Nephron progenitor cell (in vitro differentiated cells): ENCODE data around the gene CHAT.

Source experiments
- DNase-seq: peaks from one replicate; pipeline ENCODE4 v3.0.0; 2021
- H3K27ac Mint-ChIP-seq: 2 replicates; pipeline ENCODE4 v1.8.0; 2021; ENCODE audit warnings: mild to moderate bottlenecking, moderate library complexity, mixed read lengths
- H3K27me3 Mint-ChIP-seq: 2 replicates; pipeline ENCODE4 v1.8.0; 2021; ENCODE audit warnings: mild to moderate bottlenecking, low read depth, mixed read lengths; ENCODE audit not compliant: poor library complexity
- H3K36me3 Mint-ChIP-seq: 2 replicates; pipeline ENCODE4 v1.8.0; 2021; ENCODE audit warnings: low read depth, mixed read lengths
- H3K4me1 Mint-ChIP-seq: 2 replicates; pipeline ENCODE4 v1.8.0; 2021; ENCODE audit warnings: mixed read lengths
- H3K4me3 Mint-ChIP-seq: 2 replicates; pipeline ENCODE4 v1.8.0; 2021; ENCODE audit warnings: mild to moderate bottlenecking, moderate library complexity, mixed read lengths
- H3K9me3 Mint-ChIP-seq: 2 replicates; pipeline ENCODE4 v1.8.0; 2021; ENCODE audit warnings: mild to moderate bottlenecking, moderate library complexity, mixed read lengths
- TF ChIP-seq, protein P1 (sequence below): fragments of 200-600 bp; sonication (generic); IDR thresholded peaks from 2 replicates; pipeline ENCODE4 v1.5.0; 2021; ENCODE audit warnings: antibody characterized with exemption

CHAT gene

DNA sequence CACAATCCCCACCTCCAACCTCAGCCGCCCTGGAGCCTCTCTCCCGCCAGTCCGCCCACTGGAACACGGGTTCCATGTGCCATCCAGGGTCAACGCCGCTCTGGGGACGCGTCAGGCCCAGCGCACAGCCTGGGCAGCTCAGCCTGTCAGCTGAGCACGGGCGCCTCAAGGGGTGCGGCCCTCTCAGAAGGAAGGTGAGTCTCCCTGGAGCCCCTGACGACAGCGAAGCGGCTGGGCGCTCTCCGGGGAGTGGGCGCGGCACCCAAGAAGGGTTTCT lies 4.9 kb upstream of the CHAT start:
- TF ChIP-seq, protein P1, sequence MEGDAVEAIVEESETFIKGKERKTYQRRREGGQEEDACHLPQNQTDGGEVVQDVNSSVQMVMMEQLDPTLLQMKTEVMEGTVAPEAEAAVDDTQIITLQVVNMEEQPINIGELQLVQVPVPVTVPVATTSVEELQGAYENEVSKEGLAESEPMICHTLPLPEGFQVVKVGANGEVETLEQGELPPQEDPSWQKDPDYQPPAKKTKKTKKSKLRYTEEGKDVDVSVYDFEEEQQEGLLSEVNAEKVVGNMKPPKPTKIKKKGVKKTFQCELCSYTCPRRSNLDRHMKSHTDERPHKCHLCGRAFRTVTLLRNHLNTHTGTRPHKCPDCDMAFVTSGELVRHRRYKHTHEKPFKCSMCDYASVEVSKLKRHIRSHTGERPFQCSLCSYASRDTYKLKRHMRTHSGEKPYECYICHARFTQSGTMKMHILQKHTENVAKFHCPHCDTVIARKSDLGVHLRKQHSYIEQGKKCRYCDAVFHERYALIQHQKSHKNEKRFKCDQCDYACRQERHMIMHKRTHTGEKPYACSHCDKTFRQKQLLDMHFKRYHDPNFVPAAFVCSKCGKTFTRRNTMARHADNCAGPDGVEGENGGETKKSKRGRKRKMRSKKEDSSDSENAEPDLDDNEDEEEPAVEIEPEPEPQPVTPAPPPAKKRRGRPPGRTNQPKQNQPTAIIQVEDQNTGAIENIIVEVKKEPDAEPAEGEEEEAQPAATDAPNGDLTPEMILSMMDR: no peak
- peak overlapping the region; percentile 45 for H3K4me3 Mint-ChIP-seq
- DNase-seq: peak; percentile 11
- H3K4me1 Mint-ChIP-seq: peaks cover 27% of the 10 kb centered on the region
- no peaks in the 10 kb centered on the region for H3K36me3 Mint-ChIP-seq
- H3K27me3 Mint-ChIP-seq: peaks cover 100% of the 10 kb centered on the region
- no peak overlapping the region for H3K27ac Mint-ChIP-seq
- H3K9me3 Mint-ChIP-seq: peaks cover 10% of the 10 kb centered on the region

DNA sequence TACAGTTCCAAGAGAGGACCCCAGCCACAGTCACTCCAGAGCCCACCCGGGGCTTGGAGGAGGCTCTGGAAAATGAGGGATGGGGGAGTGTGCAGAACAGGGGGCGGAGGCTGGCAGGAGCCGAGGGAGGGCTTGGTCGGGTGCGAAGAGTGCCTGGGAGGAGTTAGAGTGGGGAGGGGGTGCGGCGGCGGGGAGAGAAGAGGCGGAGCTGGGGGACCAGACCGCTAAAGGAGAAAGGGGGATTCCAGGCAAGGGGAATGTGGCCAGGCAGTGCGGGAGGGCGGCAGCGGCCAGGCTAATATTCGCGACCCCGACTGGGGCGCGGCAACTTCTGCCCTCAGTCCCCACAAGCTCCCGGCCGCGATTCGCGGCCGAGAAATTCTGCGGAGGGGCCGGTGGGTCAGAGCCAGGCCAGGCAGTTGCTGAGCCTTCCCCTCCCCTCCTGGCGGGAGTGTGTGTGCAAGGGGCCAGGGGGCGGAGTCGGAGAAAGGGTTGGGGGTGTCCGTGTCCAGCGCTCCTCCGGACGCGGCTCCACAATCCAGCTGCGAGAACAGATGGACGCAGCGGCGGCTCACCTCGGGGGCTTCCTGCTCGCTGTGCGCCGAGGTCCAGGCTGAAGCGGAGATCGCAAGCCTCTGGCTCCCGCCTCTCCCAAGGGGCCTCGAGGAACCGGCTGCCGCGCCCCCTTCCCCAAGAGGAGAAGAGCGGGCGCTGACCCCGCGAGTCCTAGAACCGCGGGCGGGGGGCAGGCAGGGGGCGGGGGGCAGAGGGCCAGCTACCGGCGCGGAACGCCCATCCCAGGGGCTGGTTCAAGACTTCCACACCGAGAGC lies 4.3 kb upstream of the CHAT start:
- Mint-ChIP-seq H3K9me3 (peaks cover 10% of the 10 kb centered on the region), H3K4me1 (peaks cover 27% of the 10 kb centered on the region), H3K4me3 (peak overlapping the region; percentile 45), H3K36me3 (no peaks in the 10 kb centered on the region), H3K27me3 (peaks cover 100% of the 10 kb centered on the region), H3K27ac (no peak overlapping the region)
- TF ChIP-seq, protein P1: no peak
- peak; percentile 68 for DNase-seq

DNA sequence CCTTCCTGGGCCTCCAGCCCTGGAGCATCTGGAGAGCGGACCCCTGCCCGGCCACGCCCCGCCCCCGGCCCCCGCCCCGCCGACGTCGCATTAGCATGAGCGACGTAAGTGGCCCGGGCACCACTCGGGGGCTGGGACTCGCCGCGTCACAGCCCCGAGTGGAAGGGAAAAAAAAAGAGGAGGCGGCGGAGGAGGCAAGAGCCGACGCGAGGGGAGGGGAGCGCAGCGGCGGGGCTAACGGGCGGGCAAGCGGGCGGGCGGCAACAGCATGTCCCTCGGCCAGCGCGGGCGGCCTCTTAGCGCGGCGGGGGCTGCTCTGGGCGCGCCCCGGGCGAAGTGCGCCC lies 3.8 kb upstream of the CHAT start, which contains the start of gene SLC18A3:
Gene SLC18A3, plus strand, starts transcription at position 197 of the 344 bp plus-strand sequence. CDS start 431 bp downstream, outside the sequence.
- Mint-ChIP-seq H3K9me3 (peaks cover 10% of the 10 kb centered on the region), H3K4me1 (peaks cover 27% of the 10 kb centered on the region), H3K27me3 (peaks cover 100% of the 10 kb centered on the region), H3K36me3 (no peaks in the 10 kb centered on the region), H3K4me3 (peak within 1 kb of the TSS; percentile 63), H3K27ac (no peak within 1 kb of the TSS)
- TF ChIP-seq, protein P1: no peak
- DNase-seq: no peak

DNA sequence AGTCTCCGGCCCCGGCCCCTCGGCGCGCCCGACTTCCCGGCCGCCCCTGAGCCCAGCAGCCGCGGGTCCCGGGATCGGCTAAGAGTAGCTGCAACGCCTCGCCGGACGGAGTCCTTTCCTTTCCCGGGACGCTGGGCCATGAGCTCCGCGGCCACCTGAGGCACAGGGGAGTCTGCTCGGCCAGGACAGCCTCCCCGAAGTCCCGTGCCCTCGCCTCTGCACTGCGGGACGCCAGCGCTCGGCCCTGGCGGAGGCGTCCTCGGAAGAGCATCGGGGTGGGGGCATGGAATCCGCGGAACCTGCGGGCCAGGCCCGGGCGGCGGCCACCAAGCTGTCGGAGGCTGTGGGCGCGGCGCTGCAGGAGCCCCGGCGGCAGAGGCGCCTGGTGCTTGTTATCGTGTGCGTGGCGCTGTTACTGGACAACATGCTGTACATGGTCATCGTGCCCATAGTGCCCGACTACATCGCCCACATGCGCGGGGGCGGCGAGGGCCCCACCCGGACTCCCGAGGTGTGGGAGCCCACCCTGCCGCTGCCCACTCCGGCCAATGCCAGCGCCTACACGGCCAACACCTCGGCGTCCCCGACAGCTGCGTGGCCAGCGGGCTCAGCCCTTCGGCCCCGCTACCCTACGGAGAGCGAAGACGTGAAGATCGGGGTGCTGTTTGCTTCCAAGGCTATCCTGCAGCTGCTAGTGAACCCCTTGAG lies 3.2 kb upstream of the CHAT start:
- Mint-ChIP-seq H3K4me3 (peak overlapping the region; percentile 63), H3K27me3 (peaks cover 100% of the 10 kb centered on the region), H3K27ac (no peak overlapping the region), H3K9me3 (peaks cover 10% of the 10 kb centered on the region), H3K4me1 (peaks cover 27% of the 10 kb centered on the region), H3K36me3 (no peaks in the 10 kb centered on the region)
- peak; percentile 15 for DNase-seq
- TF ChIP-seq, protein P1: no peak

GRCh38 chr10:49611166-49611815 lies 2.5 kb upstream of the CHAT start:
- Mint-ChIP-seq H3K9me3 (peaks cover 10% of the 10 kb centered on the region), H3K27ac (no peak overlapping the region), H3K27me3 (peaks cover 100% of the 10 kb centered on the region), H3K4me3 (peak overlapping the region; percentile 63), H3K4me1 (peaks cover 27% of the 10 kb centered on the region), H3K36me3 (no peaks in the 10 kb centered on the region)
- DNase-seq: peak; percentile 44
- TF ChIP-seq, protein P1: no peak
